GM12878 (cell line): ENCODE measurements around the gene TFCP2L1. TPM values are rescaled to one million over a fixed set of nuclear protein-coding genes. Genes with fewer than 3 reads are reported as not detected.

Experiments
- ATAC-seq: fragments of 200-7000 bp; cut with Tn5 transposase; 3 replicates; pipeline ENCODE4 v1.9.1; 2020; ENCODE audit warnings: mild to moderate bottlenecking, moderate library complexity
- BruUV-seq: library from RNA; stranded (reverse); fragments of 400-500 nt; replicated peaks from 2 replicates; lab custom pipeline; 2021; lab: Mats Ljungman, UMichigan
- CTCF ChIA-PET: fragments of 300-600 bp; sonication (Branson Sonifier 250); formaldehyde crosslinking; extraction: SDS; loops from one replicate; lab custom pipeline; 2021; ENCODE audit warnings: inconsistent platforms; lab: Yijun Ruan, JAX
- POLR2A ChIA-PET: fragments of 350-600 bp; formaldehyde crosslinking; extraction: SDS; loops from one replicate; lab custom pipeline; 2021; ENCODE audit warnings: inconsistent platforms; lab: Charles Lee
- RAD21 ChIA-PET: fragments of 300-600 bp; sonication (Branson Sonifier 250); formaldehyde crosslinking; loops from one replicate; lab custom pipeline; 2023; ENCODE audit warnings: antibody characterized with exemption; ENCODE audit not compliant: unreplicated experiment; lab: Charles Lee
- SMC1A ChIA-PET: fragments of 300-600 bp; sonication (Branson Sonifier 250); formaldehyde crosslinking; loops from one replicate; lab custom pipeline; 2023; ENCODE audit not compliant: unreplicated experiment, uncharacterized antibody; lab: Charles Lee
- DNase-seq: peaks from one replicate; pipeline ENCODE4 v3.0.0-alpha.2; 2011; ENCODE audit warnings: low read depth, low spot score
- FAIRE-seq: peaks from 3 replicates; lab custom pipeline; 2011; peaks lifted over from hg19 to GRCh38; lab: Jason Lieb, UNC
- H2AFZ ChIP-seq: 2 replicates; pipeline ENCODE4 v1.6.0; 2011; ENCODE audit warnings: low read depth, low read length, control low read depth; ENCODE audit not compliant: control insufficient read depth
- H3K27ac ChIP-seq: 2 replicates; pipeline ENCODE4 v1.5.1; 2011; ENCODE audit warnings: control low read depth; ENCODE audit not compliant: control insufficient read depth, insufficient read depth
- H3K27me3 ChIP-seq, 2 experiments: replicated peaks in 1 of 2; 2 replicates each; pipeline versions ENCODE4 v1.6.0 to v1.6.1; 2011; ENCODE audit warnings: low read length in 1 of 2; ENCODE audit not compliant: control insufficient read depth in 2 of 2, insufficient read depth in 2 of 2
- H3K36me3 ChIP-seq, 2 experiments: 2 replicates each; pipeline ENCODE4 v1.5.1; 2011; ENCODE audit warnings: low read length in 1 of 2; ENCODE audit not compliant: control insufficient read depth in 2 of 2, insufficient read depth in 2 of 2
- H3K4me1 ChIP-seq: 2 replicates; pipeline ENCODE4 v1.6.1; 2011; ENCODE audit warnings: mild to moderate bottlenecking, low read length, moderate library complexity, mixed read lengths; ENCODE audit not compliant: control insufficient read depth, insufficient read depth
- H3K4me2 ChIP-seq: 2 replicates; pipeline ENCODE4 v1.6.0; 2011; ENCODE audit warnings: control low read depth; ENCODE audit not compliant: control insufficient read depth, insufficient read depth
- H3K4me3 ChIP-seq: fragments of 200-600 bp; sonication (generic); 2 replicates; pipeline ENCODE4 v1.5.1; 2016
- H3K79me2 ChIP-seq: 2 replicates; pipeline ENCODE4 v1.6.0; 2011; ENCODE audit warnings: low read length; ENCODE audit not compliant: control insufficient read depth, insufficient read depth
- H3K9ac ChIP-seq: 2 replicates; pipeline ENCODE4 v1.8.0; 2011; ENCODE audit warnings: low read length, control low read depth, mixed read lengths; ENCODE audit not compliant: control insufficient read depth, insufficient read depth
- H3K9me3 ChIP-seq: replicated peaks from 3 replicates; pipeline ENCODE4 v1.5.1; 2011; ENCODE audit warnings: mild to moderate bottlenecking, low read length; ENCODE audit not compliant: control insufficient read depth, insufficient read depth
- H4K20me1 ChIP-seq: 2 replicates; pipeline ENCODE4 v1.6.0; 2011; ENCODE audit not compliant: control insufficient read depth, insufficient read depth
- ASH2L ChIP-seq: fragments of 300-600, 200-600 bp; sonication (generic); IDR thresholded peaks from 2 replicates; pipeline ENCODE4 v1.6.1; 2017; ENCODE audit warnings: low read depth, mild to moderate bottlenecking, borderline replicate concordance
- CBFB ChIP-seq: IDR thresholded peaks from 2 replicates; pipeline ENCODE4 v1.6.1; 2016; ENCODE audit warnings: antibody characterized with exemption, low read depth
- CBX5 ChIP-seq: sonication (generic); IDR thresholded peaks from 2 replicates; pipeline ENCODE4 v1.6.1; 2016; ENCODE audit warnings: low read depth, moderate library complexity, mild to moderate bottlenecking, inconsistent platforms
- E2F8 ChIP-seq: fragments of 450-650 bp; IDR thresholded peaks from 2 replicates; pipeline ENCODE4 v1.6.1; 2018; ENCODE audit warnings: mild to moderate bottlenecking, low read depth, moderate library complexity; ENCODE audit not compliant: partially characterized antibody
- EP300 ChIP-seq, 2 experiments: fragments of 150-350 bp in 1 of 2; IDR thresholded peaks; 2 replicates each; pipeline ENCODE4 v1.6.1; 2011 to 2012; ENCODE audit warnings: low read depth in 2 of 2, low read length in 2 of 2, borderline replicate concordance in 1 of 2, improper control_type of control experiment in 1 of 2, inconsistent platforms in 1 of 2; ENCODE audit not compliant: control insufficient read depth in 1 of 2
- HDAC2 ChIP-seq: fragments of 200-600 bp; sonication (generic); IDR thresholded peaks from 2 replicates; pipeline ENCODE4 v1.6.1; 2017
- IKZF1 ChIP-seq: fragments of 450-650 bp; conservative IDR thresholded peaks from 2 replicates; pipeline ENCODE4 v1.6.1; 2017; ENCODE audit warnings: antibody characterized with exemption, mild to moderate bottlenecking
- IRF4 ChIP-seq: IDR thresholded peaks from 2 replicates; pipeline ENCODE4 v1.6.1; 2011; ENCODE audit warnings: low read depth, low read length
- MEF2B ChIP-seq: fragments of 450-650 bp; IDR thresholded peaks from 2 replicates; pipeline ENCODE4 v1.6.1; 2018; ENCODE audit warnings: mild to moderate bottlenecking, moderate library complexity; ENCODE audit not compliant: partially characterized antibody, poor library complexity, severe bottlenecking
- PML ChIP-seq: IDR thresholded peaks from 2 replicates; pipeline ENCODE4 v1.6.1; 2012; ENCODE audit warnings: low read length, inconsistent platforms
- STAT1 ChIP-seq: fragments of 450-650 bp; conservative IDR thresholded peaks from 2 replicates; pipeline ENCODE4 v1.6.1; 2014; ENCODE audit warnings: antibody characterized with exemption, mild to moderate bottlenecking
- SUPT20H ChIP-seq: IDR thresholded peaks from 2 replicates; pipeline ENCODE4 v1.6.1; 2011; ENCODE audit warnings: low read depth, mild to moderate bottlenecking, low read length, moderate library complexity, borderline replicate concordance; ENCODE audit not compliant: control insufficient read depth
- SUZ12 ChIP-seq: fragments of 200-600 bp; sonication (generic); IDR thresholded peaks from one replicate; pipeline ENCODE4 v1.6.1; 2018; ENCODE audit warnings: antibody characterized with exemption, mild to moderate bottlenecking; ENCODE audit not compliant: unreplicated experiment
- ZBTB40 ChIP-seq: fragments of 450-650 bp; IDR thresholded peaks from 2 replicates; pipeline ENCODE4 v1.6.1; 2016; ENCODE audit warnings: mild to moderate bottlenecking, moderate library complexity, borderline replicate concordance
- WGBS: methylation state at CpG from one replicate; pipeline ENCODE4 v1.1.6; 2016; ENCODE audit warnings: low lambda C conversion rate; ENCODE audit not compliant: insufficient replicate concordance, insufficient coverage; ENCODE audit errors: missing lambda C conversion rate; 5-methylcytosine and 5-hydroxymethylcytosine counted together
- in situ Hi-C: fragments of 300-500 bp; cut with MboI; formaldehyde crosslinking; loops from 9 replicates; pipeline ENCODE4 v1.14.3; 2018; ENCODE audit warnings: mixed read lengths
- intact Hi-C: fragments of 100-400 bp; cut with micrococcal nuclease; formaldehyde crosslinking; loops from one replicate; pipeline ENCODE4 v1.14.2; 2022; ENCODE audit not compliant: unreplicated experiment
- polyA plus RNA-seq, 11 experiments: library from polyadenylated mRNA; depleted of rRNA in 4 of 11; unstranded in 6 of 11; stranded (reverse) in 5 of 11; fragments of >200 nt; fragmentation: Nextera tagmentation in 4 of 11; fragmentation: Illumina TruSeq in 1 of 11; extraction: Ambion mirVana in 4 of 11; extraction: Trizol in 1 of 11; gene quantifications; 1 replicate in 1 of 11; 2 replicates in 10 of 11; pipeline versions ENCODE4 v1.2.1 to v1.2.3, GENCODE V29; 2011 to 2016; ENCODE audit warnings: inconsistent platforms in 2 of 11, missing spikeins in 2 of 11, low read depth in 1 of 11
- total RNA-seq, 4 experiments: library from RNA; depleted of rRNA in 3 of 4; stranded (reverse); fragments of >200 nt in 3 of 4; fragmentation: Illumina TruSeq in 1 of 4; extraction: Trizol in 1 of 4; gene quantifications; 2 replicates each; pipeline versions ENCODE4 v1.2.1 to v1.2.3, GENCODE V29; 2013 to 2021
- TF ChIP-seq, protein P1 (sequence below): fragments of 450-650 bp; IDR thresholded peaks from 2 replicates; pipeline ENCODE4 v1.6.1; 2014; ENCODE audit warnings: mild to moderate bottlenecking

The TFCP2L1 gene
- total and polyA plus RNA-seq, 10 of the 15 experiments (the other 5 are each of a cell fraction or from before 2014, with no cell fraction given): 0.02 to 0.21 (median 0.09) TPM; not detected in 1

GRCh38 chr2:121319941-121320340, 34.9 kb upstream of the TFCP2L1 start:
- H3K27me3 ChIP-seq: peaks cover 0 to 1% of the 10 kb centered on the region in 2 experiments; a peak in 1 of 4 replicates
- ChIA-PET POLR2A (no interaction called here), RAD21 (no interaction called here), CTCF (interaction anchor here (1.0 to 1.3 kb wide), 3 partner anchors 36 to 241 kb away, joined by 3 read pairs; no protein-coding TSS in a partner anchor), SMC1A (interaction anchor here (1.1 kb wide), 2 partner anchors 14 to 235 kb away, joined by 3 read pairs; no protein-coding TSS in a partner anchor)
- no peak for FAIRE-seq
- no peaks in the 10 kb centered on the region for H3K9me3 ChIP-seq
- no peak for ATAC-seq
- 40% methylated on average over 3 of the region's 3 CpGs for WGBS
- in situ Hi-C loops: no loop called here
- BruUV-seq: no TSS peak
- no peak overlapping the region for H3K4me2 ChIP-seq
- intact Hi-C loops: no loop called here
- no peak overlapping the region for H3K27ac ChIP-seq
- no peaks in the 10 kb centered on the region for H4K20me1 ChIP-seq
- no peaks in the 10 kb centered on the region for H3K4me1 ChIP-seq
- no peak for DNase-seq
- no peak overlapping the region for H2AFZ ChIP-seq
- no peaks in the 10 kb centered on the region for H3K36me3 ChIP-seq
- no peak overlapping the region for H3K4me3 ChIP-seq
- no peak overlapping the region for H3K9ac ChIP-seq
- no peaks in the 10 kb centered on the region for H3K79me2 ChIP-seq
- no peak for TF ChIP-seq MEF2B
- TF ChIP-seq ZBTB40: no peak
- no peak for TF ChIP-seq CBX5
- TF ChIP-seq, protein P1, sequence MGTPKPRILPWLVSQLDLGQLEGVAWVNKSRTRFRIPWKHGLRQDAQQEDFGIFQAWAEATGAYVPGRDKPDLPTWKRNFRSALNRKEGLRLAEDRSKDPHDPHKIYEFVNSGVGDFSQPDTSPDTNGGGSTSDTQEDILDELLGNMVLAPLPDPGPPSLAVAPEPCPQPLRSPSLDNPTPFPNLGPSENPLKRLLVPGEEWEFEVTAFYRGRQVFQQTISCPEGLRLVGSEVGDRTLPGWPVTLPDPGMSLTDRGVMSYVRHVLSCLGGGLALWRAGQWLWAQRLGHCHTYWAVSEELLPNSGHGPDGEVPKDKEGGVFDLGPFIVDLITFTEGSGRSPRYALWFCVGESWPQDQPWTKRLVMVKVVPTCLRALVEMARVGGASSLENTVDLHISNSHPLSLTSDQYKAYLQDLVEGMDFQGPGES: no peak
- TF ChIP-seq PML: no peak
- TF ChIP-seq SUZ12: no peak
- no peak for TF ChIP-seq EP300 (IDR thresholded peaks at IDR 0.05; ENCODE audit: borderline replicate concordance in 1 of 2, control insufficient read depth in 1 of 2, low read depth in 2 of 2, low read length in 2 of 2)
- no peak for TF ChIP-seq IRF4
- no peak for TF ChIP-seq ASH2L
- TF ChIP-seq IKZF1: no peak
- no peak for TF ChIP-seq HDAC2
- no peak for TF ChIP-seq STAT1
- no peak for TF ChIP-seq SUPT20H
- no peak for TF ChIP-seq E2F8
- TF ChIP-seq CBFB: no peak
